Keratinocyte (primary cell): ENCODE measurements around the gene ATP13A3. TPM values are rescaled to one million over a fixed set of nuclear protein-coding genes. Genes with fewer than 3 reads are reported as not detected.

Experiments
- DNase-seq: peaks from one replicate; pipeline ENCODE4 v3.0.0-alpha.2; 2011; ENCODE audit warnings: low read depth, missing footprints, low spot score
- FAIRE-seq: peaks from 2 replicates; lab custom pipeline; 2011; peaks lifted over from hg19 to GRCh38; lab: Jason Lieb, UNC
- H2AFZ ChIP-seq: 2 replicates; pipeline ENCODE4 v1.6.0; 2012; ENCODE audit warnings: low read length, control low read depth, inconsistent platforms; ENCODE audit not compliant: control insufficient read depth
- H3K27ac ChIP-seq: 2 replicates; pipeline ENCODE4 v1.5.1; 2011; ENCODE audit warnings: low read length; ENCODE audit not compliant: control insufficient read depth, insufficient read depth
- H3K27me3 ChIP-seq: 3 replicates; pipeline ENCODE4 v1.6.0; 2011; ENCODE audit warnings: low read length; ENCODE audit not compliant: control insufficient read depth, insufficient read depth; ENCODE audit errors: extremely low read depth
- H3K36me3 ChIP-seq, 2 experiments: 2 replicates in 1 of 2; 3 replicates in 1 of 2; pipeline ENCODE4 v1.5.1; 2011; ENCODE audit warnings: low read length in 2 of 2, mild to moderate bottlenecking in 1 of 2; ENCODE audit not compliant: control insufficient read depth in 2 of 2, insufficient read depth in 2 of 2; ENCODE audit errors: extremely low read depth in 1 of 2
- H3K4me1 ChIP-seq: 3 replicates; pipeline ENCODE4 v1.5.1; 2011; ENCODE audit warnings: low read length; ENCODE audit not compliant: control insufficient read depth, insufficient read depth; ENCODE audit errors: extremely low read depth
- H3K4me2 ChIP-seq: 3 replicates; pipeline ENCODE4 v1.6.0; 2011; ENCODE audit warnings: low read depth, low read length; ENCODE audit not compliant: control insufficient read depth, insufficient read depth; ENCODE audit errors: extremely low read depth
- H3K4me3 ChIP-seq, 3 experiments: fragments of 200-600 bp in 1 of 3; sonication (generic) in 1 of 3; 2 replicates in 2 of 3; 3 replicates in 1 of 3; pipeline ENCODE4 v1.5.1; 2011 to 2016; ENCODE audit warnings: low read length in 3 of 3, mild to moderate bottlenecking in 3 of 3, control low read depth in 2 of 3, inconsistent platforms in 1 of 3, low read depth in 1 of 3, mixed read lengths in 1 of 3, mixed run types in 1 of 3, moderate library complexity in 1 of 3; ENCODE audit not compliant: control insufficient read depth in 2 of 3, insufficient read depth in 2 of 3; ENCODE audit errors: extremely low read depth in 1 of 3
- H3K79me2 ChIP-seq: 2 replicates; pipeline ENCODE4 v1.6.0; 2012; ENCODE audit warnings: low read length; ENCODE audit not compliant: control insufficient read depth, insufficient read depth
- H3K9ac ChIP-seq: 3 replicates; pipeline ENCODE4 v1.6.0; 2011; ENCODE audit warnings: low read length; ENCODE audit not compliant: control insufficient read depth, insufficient read depth; ENCODE audit errors: extremely low read depth
- H3K9me1 ChIP-seq: 3 replicates; pipeline ENCODE4 v1.6.0; 2011; ENCODE audit warnings: low read length; ENCODE audit not compliant: control insufficient read depth, insufficient read depth; ENCODE audit errors: extremely low read depth
- H3K9me3 ChIP-seq: 2 replicates; pipeline ENCODE4 v1.5.1; 2012; ENCODE audit warnings: low read depth, low read length; ENCODE audit not compliant: control insufficient read depth
- H4K20me1 ChIP-seq: 3 replicates; pipeline ENCODE4 v1.6.0; 2011; ENCODE audit warnings: low read length; ENCODE audit not compliant: control insufficient read depth, insufficient read depth; ENCODE audit errors: extremely low read depth
- CTCF ChIP-seq, 3 experiments: IDR thresholded peaks in 1 of 3; conservative IDR thresholded peaks in 1 of 3; optimal IDR thresholded peaks in 1 of 3; 2 replicates in 2 of 3; 3 replicates in 1 of 3; pipeline versions ENCODE3 to v1.5.1; 2011; ENCODE audit warnings: low read length in 3 of 3, mild to moderate bottlenecking in 3 of 3, moderate library complexity in 2 of 3, control low read depth in 1 of 3, inconsistent platforms in 1 of 3; ENCODE audit not compliant: insufficient read depth in 2 of 3; ENCODE audit errors: extremely low read depth in 1 of 3
- EZH2 ChIP-seq: IDR thresholded peaks from one replicate; pipeline ENCODE4 v1.6.1; 2012; ENCODE audit warnings: inconsistent platforms, mild to moderate bottlenecking, low read length, moderate library complexity
- dilution Hi-C: fragments of 300-500 bp; cut with MboI; formaldehyde crosslinking; loops from one replicate; pipeline ENCODE4 v1.7.0; 2020; ENCODE audit warnings: low sequenced_read_pairs; ENCODE audit not compliant: extremely low pct_ligation_motif_present
- polyA plus RNA-seq, 5 experiments: library from polyadenylated mRNA; depleted of rRNA in 3 of 5; stranded (reverse) in 3 of 5; stranded (forward) in 1 of 5; unstranded in 1 of 5; fragments of >200 nt; gene quantifications; 1 replicate in 1 of 5; 2 replicates in 3 of 5; 3 replicates in 1 of 5; pipeline versions ENCODE4 v1.2.1 to v1.2.3, GENCODE V29; 2011 to 2012; ENCODE audit warnings: missing spikeins in 2 of 5, low read depth in 1 of 5, low replicate concordance in 1 of 5

ATP13A3 gene
- polyA plus RNA-seq, 1 donor (not counting 4 experiments of a cell fraction or from before 2014, with no cell fraction given): 103 TPM

DNA sequence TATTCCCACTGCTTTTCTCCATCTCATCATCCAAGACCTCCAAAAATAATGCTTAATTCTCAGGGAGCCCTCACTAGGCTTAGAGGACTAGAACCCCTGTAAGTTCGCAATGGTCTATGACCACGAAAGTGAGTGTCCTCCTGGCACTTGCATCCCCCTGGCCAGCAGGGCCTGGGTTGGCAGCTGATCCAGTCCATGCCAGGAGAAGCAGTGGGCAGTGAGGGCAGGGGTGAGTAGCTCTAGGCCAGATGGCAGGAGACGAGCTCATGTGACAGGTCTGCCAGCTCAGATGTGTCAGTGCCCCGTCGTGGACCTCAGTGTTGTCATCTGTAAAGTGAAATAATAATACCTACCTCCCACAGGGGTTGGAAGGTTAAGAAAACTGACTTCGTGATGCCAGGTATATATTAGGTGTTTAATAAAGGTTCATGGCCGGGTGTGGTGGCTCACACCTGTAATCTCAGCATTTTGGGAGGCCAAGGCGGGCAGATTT, 98.8 kb downstream of the ATP13A3 start:
- Histone ChIP-seq H3K27me3 (peaks cover 12% of the 10 kb centered on the region), H4K20me1 (no peaks in the 10 kb centered on the region), H3K79me2 (no peaks in the 10 kb centered on the region), H3K4me1 (no peaks in the 10 kb centered on the region), H3K9me1 (no peaks in the 10 kb centered on the region), H3K36me3 (no peaks in the 10 kb centered on the region), H3K9me3 (peaks cover 2% of the 10 kb centered on the region), H3K4me3 (no peak overlapping the region), H3K4me2 (no peak overlapping the region), H3K27ac (no peak overlapping the region), H3K9ac (no peak overlapping the region), H2AFZ (no peak overlapping the region)
- dilution Hi-C loops: no loop called here
- DNase-seq: no peak
- TF ChIP-seq EZH2 (no peak), CTCF (optimal IDR thresholded peaks at IDR 0.05 in 1 of 3, IDR thresholded peaks at IDR 0.05 in 1 of 3, conservative IDR thresholded peaks at IDR 0.05 in 1 of 3; ENCODE audit: extremely low read depth in 1 of 3, insufficient read depth in 2 of 3, low read length in 3 of 3) (no peak)
- FAIRE-seq: no peak

DNA sequence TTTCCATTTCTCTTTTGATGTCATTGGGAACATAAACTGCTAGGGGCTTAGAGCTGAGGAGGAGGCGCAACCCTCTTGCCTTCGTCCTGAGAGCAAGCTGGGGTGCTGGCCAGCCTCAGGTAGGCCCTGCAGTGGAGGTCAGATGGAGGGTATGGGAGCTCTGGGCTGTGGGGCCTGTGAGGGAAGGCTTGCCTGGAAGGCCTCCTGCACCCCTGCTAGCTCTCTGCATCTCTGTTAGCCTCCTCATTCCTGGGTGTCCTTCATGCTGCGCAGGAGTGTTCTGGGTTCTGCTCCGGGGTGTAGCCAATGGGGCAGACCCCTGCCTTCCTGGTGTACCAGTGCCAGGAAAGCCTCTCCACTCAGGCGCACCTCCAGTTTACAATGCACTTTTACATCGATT, 99.5 kb downstream of the ATP13A3 start:
- no peak for FAIRE-seq
- Histone ChIP-seq H3K9ac (no peak overlapping the region), H4K20me1 (no peaks in the 10 kb centered on the region), H3K9me1 (no peaks in the 10 kb centered on the region), H3K36me3 (no peaks in the 10 kb centered on the region), H3K79me2 (no peaks in the 10 kb centered on the region), H3K27ac (no peak overlapping the region), H2AFZ (no peak overlapping the region), H3K9me3 (peaks cover 2% of the 10 kb centered on the region), H3K4me2 (no peak overlapping the region), H3K27me3 (peaks cover 12% of the 10 kb centered on the region), H3K4me3 (no peak overlapping the region), H3K4me1 (no peaks in the 10 kb centered on the region)
- dilution Hi-C loops: no loop called here
- TF ChIP-seq EZH2: no peak
- no peak for TF ChIP-seq CTCF (optimal IDR thresholded peaks at IDR 0.05 in 1 of 3, IDR thresholded peaks at IDR 0.05 in 1 of 3, conservative IDR thresholded peaks at IDR 0.05 in 1 of 3; ENCODE audit: extremely low read depth in 1 of 3, insufficient read depth in 2 of 3, low read length in 3 of 3)
- no peak for DNase-seq
